Activated CD8-positive, alpha-beta memory T cell treated with anti-CD3 and anti-CD28 coated beads for 36 hours (primary cell): ENCODE measurements around the gene GSN. TPM values are rescaled to one million over a fixed set of nuclear protein-coding genes. Genes with fewer than 3 reads are reported as not detected.

ENCODE experiments used
- CTCF ChIA-PET: fragments of 350-600 bp; sonication (Branson Sonifier 250); formaldehyde crosslinking; loops from one replicate; lab custom pipeline; 2021; ENCODE audit warnings: antibody characterized with exemption; lab: Charles Lee
- POLR2A ChIA-PET: fragments of 350-600 bp; sonication (Branson Sonifier 250); formaldehyde crosslinking; loops from one replicate; lab custom pipeline; 2021; ENCODE audit warnings: antibody characterized with exemption; lab: Charles Lee
- total RNA-seq, 2 experiments: library from RNA; stranded (reverse); gene quantifications; one replicate each; pipeline ENCODE4 v1.2.3, GENCODE V29; 2021

The GSN gene
- total RNA-seq: 1 to 10 TPM; 1.6 to 1.8 TPM

- ChIA-PET CTCF (interaction anchor here (2.8 kb wide), 1 partner anchor 10 kb away, joined by 16 read pairs; no protein-coding TSS in a partner anchor), POLR2A (no interaction called here)
Measured at GRCh38 chr9:121267689-121268597, at the start of gene GSN. Gene GSN (plus strand): TSS chr9:121268162. CDS start chr9:121301972, 33,810 bp downstream.

GRCh38 chr9:121218357-121219027 lies 49.5 kb upstream of the GSN start:
- ChIA-PET POLR2A (no interaction called here), CTCF (interaction anchor here (1.3 kb wide), 1 partner anchor 101 kb away, joined by 5 read pairs; no protein-coding TSS in a partner anchor)

- ChIA-PET CTCF (no interaction called here), POLR2A (no interaction called here)
Measured at GRCh38 chr9:121219530-121219929, 48.4 kb upstream of the GSN start.

GRCh38 chr9:121220996-121221663 lies 46.8 kb upstream of the GSN start:
- POLR2A ChIA-PET: no interaction called here
- CTCF ChIA-PET: no interaction called here

- ChIA-PET POLR2A (no interaction called here), CTCF (no interaction called here)
Measured at GRCh38 chr9:121221664-121222055, 46.3 kb upstream of the GSN start.

GRCh38 chr9:121222524-121223171 lies 45.3 kb upstream of the GSN start:
- ChIA-PET POLR2A (no interaction called here), CTCF (interaction anchor here (0.9 kb wide), 1 partner anchor 9 kb away, joined by 5 read pairs; no protein-coding TSS in a partner anchor)

- CTCF ChIA-PET: interaction anchor here (0.6 to 1.0 kb wide), 2 partner anchors 94 to 132 kb away, joined by 3 to 4 read pairs; no protein-coding TSS in a partner anchor
- POLR2A ChIA-PET: no interaction called here
Measured at GRCh38 chr9:121225240-121225639, 42.7 kb upstream of the GSN start.

- POLR2A ChIA-PET: no interaction called here
- CTCF ChIA-PET: no interaction called here
Measured at GRCh38 chr9:121226175-121226574, 41.8 kb upstream of the GSN start.

- POLR2A ChIA-PET: no interaction called here
- CTCF ChIA-PET: no interaction called here
Measured at GRCh38 chr9:121227862-121228261, 40.1 kb upstream of the GSN start.

- ChIA-PET CTCF (no interaction called here), POLR2A (no interaction called here)
Measured at GRCh38 chr9:121230256-121230655, 37.7 kb upstream of the GSN start.

- POLR2A ChIA-PET: no interaction called here
Measured at GRCh38 chr9:121232251-121232650, 35.7 kb upstream of the GSN start.

GRCh38 chr9:121233906-121234831 lies 33.8 kb upstream of the GSN start:
- ChIA-PET POLR2A (no interaction called here), CTCF (no interaction called here)

More at GRCh38 chr9:121232251-121232650, 35.7 kb upstream of the GSN start:
- CTCF ChIA-PET: no interaction called here

GRCh38 chr9:121234832-121235161 lies 33.2 kb upstream of the GSN start:
- ChIA-PET POLR2A (no interaction called here), CTCF (no interaction called here)

GRCh38 chr9:121235512-121235911 lies 32.5 kb upstream of the GSN start:
- ChIA-PET CTCF (no interaction called here), POLR2A (no interaction called here)

- ChIA-PET POLR2A (no interaction called here), CTCF (no interaction called here)
Measured at GRCh38 chr9:121237916-121238315, 30.0 kb upstream of the GSN start.

GRCh38 chr9:121239071-121239470 lies 28.9 kb upstream of the GSN start:
- CTCF ChIA-PET: no interaction called here
- POLR2A ChIA-PET: no interaction called here

- POLR2A ChIA-PET: no interaction called here
- CTCF ChIA-PET: interaction anchor here (0.7 kb wide), 1 partner anchor 38 kb away, joined by 3 read pairs; no protein-coding TSS in a partner anchor
Measured at GRCh38 chr9:121239851-121240250, 28.1 kb upstream of the GSN start.

- POLR2A ChIA-PET: no interaction called here
- CTCF ChIA-PET: interaction anchor here (0.7 kb wide), 1 partner anchor 38 kb away, joined by 3 read pairs; no protein-coding TSS in a partner anchor
Measured at GRCh38 chr9:121240472-121241135, 27.4 kb upstream of the GSN start.
